WTC11 (cell line): Measurements from ENCODE around the gene PLEK. TPM values are rescaled to one million over a fixed set of nuclear protein-coding genes. Genes with fewer than 3 reads are reported as not detected.
A peak's percentile ranks its signal among the peaks of the same experiment; 100 is the strongest.
"Not testable (repeated sequence)": the region's sequence is repeated elsewhere in the genome, so short reads cannot be mapped to it uniquely, and the experiment has no call there.

Experiments used
- ATAC-seq: fragments of 200-7000 bp; cut with Tn5 transposase; 2 replicates; pipeline ENCODE4 v1.10.0; 2021; ENCODE audit warnings: mild to moderate bottlenecking, moderate library complexity
- CTCF ChIA-PET: fragments of 300-600 bp; sonication (Branson Sonifier 250); formaldehyde crosslinking; loops from one replicate; lab custom pipeline; 2021; ENCODE audit warnings: antibody characterized with exemption; lab: Charles Lee
- POLR2A ChIA-PET: fragments of 350-600 bp; sonication (Branson Sonifier 250); formaldehyde crosslinking; loops from one replicate; lab custom pipeline; 2021; ENCODE audit warnings: antibody characterized with exemption; lab: Charles Lee
- DNase-seq: peaks from one replicate; pipeline ENCODE4 v3.0.0; 2021; ENCODE audit warnings: low spot score
- H3K27ac Mint-ChIP-seq: 2 replicates; pipeline ENCODE4 v1.8.0; 2021; ENCODE audit warnings: mixed read lengths
- H3K27me3 Mint-ChIP-seq: 2 replicates; pipeline ENCODE4 v1.8.0; 2021; ENCODE audit warnings: low read depth, mild to moderate bottlenecking, moderate library complexity, mixed read lengths
- H3K36me3 Mint-ChIP-seq: 2 replicates; pipeline ENCODE4 v1.8.0; 2021; ENCODE audit warnings: mixed read lengths
- H3K4me1 Mint-ChIP-seq: 2 replicates; pipeline ENCODE4 v1.8.0; 2022; ENCODE audit warnings: mixed read lengths
- H3K4me3 Mint-ChIP-seq: 2 replicates; pipeline ENCODE4 v1.8.0; 2021; ENCODE audit warnings: mild to moderate bottlenecking, moderate library complexity, mixed read lengths
- H3K9me3 Mint-ChIP-seq: 2 replicates; pipeline ENCODE4 v1.8.0; 2021; ENCODE audit warnings: mixed read lengths
- ATF3 ChIP-seq: sonication (generic); formaldehyde crosslinking; conservative IDR thresholded peaks from 2 replicates; pipeline ENCODE4 v1.8.1; 2022; ENCODE audit warnings: mild to moderate bottlenecking, missing genetic modification reagents
- CREB1 ChIP-seq: sonication (generic); formaldehyde crosslinking; IDR thresholded peaks from 2 replicates; pipeline ENCODE4 v1.8.0; 2023; ENCODE audit warnings: mild to moderate bottlenecking, missing genetic modification reagents
- CTCF ChIP-seq: fragments of 200-600 bp; IDR thresholded peaks from 2 replicates; pipeline ENCODE4 v1.8.0; 2022; ENCODE audit warnings: antibody characterized with exemption
- FOXP4 ChIP-seq: sonication (generic); formaldehyde crosslinking; IDR thresholded peaks from 2 replicates; pipeline ENCODE4 v1.8.0; 2022; ENCODE audit warnings: mild to moderate bottlenecking, missing genetic modification reagents
- JAZF1 ChIP-seq: fragments of 250-450 bp; sonication (Bioruptor Pico); IDR thresholded peaks from 2 replicates; pipeline ENCODE4 v1.9.0; 2021; ENCODE audit warnings: moderate library complexity, mild to moderate bottlenecking, inconsistent platforms
- NFE2L1 ChIP-seq: sonication (generic); formaldehyde crosslinking; IDR thresholded peaks from 2 replicates; pipeline ENCODE4 v1.8.1; 2023; ENCODE audit warnings: missing genetic modification reagents
- PREB ChIP-seq: sonication (generic); formaldehyde crosslinking; IDR thresholded peaks from 2 replicates; pipeline ENCODE4 v1.8.1; 2022; ENCODE audit warnings: mild to moderate bottlenecking, missing genetic modification reagents, moderate library complexity, borderline replicate concordance
- RELA ChIP-seq: sonication (generic); formaldehyde crosslinking; IDR thresholded peaks from 2 replicates; pipeline ENCODE4 v1.8.1; 2022; ENCODE audit warnings: missing genetic modification reagents, mild to moderate bottlenecking, borderline replicate concordance
- TP53 ChIP-seq: sonication (generic); formaldehyde crosslinking; IDR thresholded peaks from 2 replicates; pipeline ENCODE4 v1.8.1; 2023; ENCODE audit warnings: mild to moderate bottlenecking, missing genetic modification reagents
- ZMAT4 ChIP-seq: fragments of 250-450 bp; sonication (Bioruptor Pico); IDR thresholded peaks from 2 replicates; pipeline ENCODE4 v1.9.0; 2021; ENCODE audit warnings: mild to moderate bottlenecking
- ZNF138 ChIP-seq: sonication (generic); formaldehyde crosslinking; conservative IDR thresholded peaks from 2 replicates; pipeline ENCODE4 v1.8.1; 2022; ENCODE audit warnings: mild to moderate bottlenecking, moderate library complexity, missing genetic modification reagents
- ZNF281 ChIP-seq: sonication (generic); formaldehyde crosslinking; IDR thresholded peaks from 2 replicates; pipeline ENCODE4 v1.8.0; 2023; ENCODE audit warnings: mild to moderate bottlenecking, missing genetic modification reagents
- ZNF317 ChIP-seq: sonication (generic); formaldehyde crosslinking; IDR thresholded peaks from 2 replicates; pipeline ENCODE4 v1.8.1; 2023; ENCODE audit warnings: low read depth, mild to moderate bottlenecking, moderate library complexity, missing genetic modification reagents, borderline replicate concordance
- ZNF423 ChIP-seq: fragments of 250-450 bp; sonication (Bioruptor Pico); IDR thresholded peaks from 2 replicates; pipeline ENCODE4 v2.1.2; 2022; ENCODE audit warnings: mild to moderate bottlenecking, moderate library complexity
- total RNA-seq: library from RNA; stranded (reverse); gene quantifications from 3 replicates; pipeline ENCODE4 v1.2.3, GENCODE V29; 2021

PLEK gene
- total RNA-seq, 1 experiment from 2014 or later, result 0.26 TPM

- H3K4me1 Mint-ChIP-seq, result peaks cover 9% of the 10 kb centered on the region
- H3K27me3 Mint-ChIP-seq, result no peaks in the 10 kb centered on the region
- POLR2A ChIA-PET, result no interaction called here
- no peaks in the 10 kb centered on the region for H3K9me3 Mint-ChIP-seq
- no peaks in the 10 kb centered on the region for H3K36me3 Mint-ChIP-seq
- H3K4me3 Mint-ChIP-seq, result no peak overlapping the region
- TF ChIP-seq ZNF423 (CRISPR knock-in tag) (no peak), PREB (no peak), CTCF (peak; percentile 93), ZNF281 (CRISPR knock-in tag) (no peak), TP53 (CRISPR knock-in tag) (no peak)
- H3K27ac Mint-ChIP-seq, result no peak overlapping the region
- CTCF ChIA-PET, result interaction anchor here (0.6 to 2.6 kb wide), 42 partner anchors 9 to 484 kb away, joined by 3 to 22 read pairs (median 4); partner anchors contain the start of genes APLF, CNRIP1, FBXO48 and PLEK
- DNase-seq (peak; percentile 79), ATAC-seq (peak; percentile 96)
Measured at GRCh38 chr2:68441179-68441993, 76.3 kb downstream of the PLEK start.

- H3K36me3 Mint-ChIP-seq, result no peaks in the 10 kb centered on the region
- H3K4me1 Mint-ChIP-seq, result peaks cover 5% of the 10 kb centered on the region
- ChIA-PET CTCF (interaction anchor here (0.6 to 2.6 kb wide), 36 partner anchors 9 to 484 kb away, joined by 3 to 22 read pairs (median 4); partner anchors contain the start of genes APLF, CNRIP1, FBXO48 and PLEK), POLR2A (no interaction called here)
- no peak overlapping the region for H3K4me3 Mint-ChIP-seq
- H3K9me3 Mint-ChIP-seq, result no peaks in the 10 kb centered on the region
- no peak for TF ChIP-seq CREB1 (CRISPR knock-in tag)
- no peak for TF ChIP-seq JAZF1 (CRISPR knock-in tag)
- TF ChIP-seq RELA (CRISPR knock-in tag), result no peak
- TF ChIP-seq ZNF317 (CRISPR knock-in tag), result no peak
- no peak for TF ChIP-seq ZNF138 (CRISPR knock-in tag)
- TF ChIP-seq ZMAT4 (CRISPR knock-in tag), result no peak
- no peak for TF ChIP-seq ATF3 (CRISPR knock-in tag)
- no peak for TF ChIP-seq NFE2L1 (CRISPR knock-in tag)
- TF ChIP-seq FOXP4 (CRISPR knock-in tag), result no peak
- ATAC-seq (no peak), DNase-seq (no peak)
- no peak overlapping the region for H3K27ac Mint-ChIP-seq
- H3K27me3 Mint-ChIP-seq, result no peaks in the 10 kb centered on the region
Measured at GRCh38 chr2:68441994-68442322, 76.9 kb downstream of the PLEK start.

GRCh38 chr2:68446425-68446824 is 81.3 kb downstream of the PLEK start:
- H3K27ac Mint-ChIP-seq, DNase-seq, H3K9me3 Mint-ChIP-seq, ATAC-seq, H3K4me3 Mint-ChIP-seq, H3K36me3 Mint-ChIP-seq, H3K4me1 Mint-ChIP-seq, POLR2A ChIA-PET, CTCF ChIA-PET, H3K27me3 Mint-ChIP-seq: not testable (repeated sequence)
